Adipocyte (in vitro differentiated cells): ENCODE results near the gene OTOGL.

ENCODE experiments used
- DNase-seq: peaks from one replicate; pipeline ENCODE4 v3.0.0-alpha.2; 2015; ENCODE audit warnings: low read depth
- H3K27me3 ChIP-seq: replicated peaks from 2 replicates; pipeline ENCODE4 v1.7.0; 2013; ENCODE audit warnings: mild to moderate bottlenecking, low read length, moderate library complexity; ENCODE audit not compliant: control insufficient read depth, insufficient read depth
- H3K36me3 ChIP-seq: 2 replicates; pipeline ENCODE4 v1.7.0; 2013; ENCODE audit warnings: low read length, mild to moderate bottlenecking, moderate library complexity; ENCODE audit not compliant: control insufficient read depth, insufficient read depth, severe bottlenecking
- H3K4me1 ChIP-seq: 2 replicates; pipeline ENCODE4 v1.7.0; 2013; ENCODE audit warnings: mild to moderate bottlenecking, low read length, moderate library complexity; ENCODE audit not compliant: control insufficient read depth, insufficient read depth
- H3K4me3 ChIP-seq: 2 replicates; pipeline ENCODE4 v1.7.0; 2013; ENCODE audit warnings: mild to moderate bottlenecking, low read length, moderate library complexity
- H3K9ac ChIP-seq: 2 replicates; pipeline ENCODE4 v1.7.0; 2013; ENCODE audit warnings: mild to moderate bottlenecking, low read length, moderate library complexity
- H3K9me3 ChIP-seq: 2 replicates; pipeline ENCODE4 v1.7.0; 2013; ENCODE audit warnings: mild to moderate bottlenecking, low read length, moderate library complexity; ENCODE audit not compliant: control insufficient read depth

OTOGL gene

DNA sequence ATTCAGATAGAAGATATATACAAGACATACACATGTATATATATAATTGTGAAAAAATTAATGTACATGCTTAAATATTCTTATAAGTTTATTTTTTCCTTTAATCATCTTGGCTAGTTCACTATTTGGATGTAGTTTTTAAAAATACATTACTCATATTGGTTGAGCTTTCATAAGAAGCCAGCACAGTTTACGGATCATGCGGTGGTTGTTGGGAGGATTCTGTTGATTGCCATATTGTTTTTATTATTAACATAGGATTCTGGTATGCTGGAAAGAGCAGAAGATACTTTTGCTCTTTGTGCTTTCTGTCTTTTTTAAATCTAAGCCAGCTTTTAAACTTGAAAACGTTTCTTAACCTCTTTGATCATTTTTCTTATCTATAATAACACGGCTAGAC lies 163.4 kb downstream of the OTOGL start:
- peak; percentile 45 for DNase-seq
- no peaks in the 10 kb centered on the region for H3K36me3 ChIP-seq
- no peak overlapping the region for H3K9ac ChIP-seq
- peaks cover 4% of the 10 kb centered on the region for H3K4me1 ChIP-seq
- no peaks in the 10 kb centered on the region for H3K9me3 ChIP-seq
- H3K27me3 ChIP-seq, result no peaks in the 10 kb centered on the region
- H3K4me3 ChIP-seq, result peak overlapping the region; percentile 49

GRCh38 chr12:80264386-80264785 lies 165.0 kb downstream of the OTOGL start:
- Histone ChIP-seq H3K36me3 (no peaks in the 10 kb centered on the region), H3K4me1 (peaks cover 14% of the 10 kb centered on the region), H3K9ac (no peak overlapping the region), H3K4me3 (no peak overlapping the region), H3K9me3 (no peaks in the 10 kb centered on the region), H3K27me3 (no peaks in the 10 kb centered on the region)
- DNase-seq, result peak; percentile 13

GRCh38 chr12:80264891-80265290 lies 165.6 kb downstream of the OTOGL start:
- Histone ChIP-seq H3K4me1 (peaks cover 19% of the 10 kb centered on the region), H3K9ac (no peak overlapping the region), H3K36me3 (no peaks in the 10 kb centered on the region), H3K27me3 (no peaks in the 10 kb centered on the region), H3K9me3 (no peaks in the 10 kb centered on the region), H3K4me3 (no peak overlapping the region)
- DNase-seq, result no peak

- Histone ChIP-seq H3K9me3 (no peaks in the 10 kb centered on the region), H3K9ac (peak overlapping the region; percentile 56), H3K4me3 (peak overlapping the region; percentile 45), H3K36me3 (no peaks in the 10 kb centered on the region), H3K27me3 (no peaks in the 10 kb centered on the region), H3K4me1 (peaks cover 36% of the 10 kb centered on the region)
- peak; percentile 74 for DNase-seq
Measured at GRCh38 chr12:80268924-80269749, 169.8 kb downstream of the OTOGL start.

- peak; percentile 86 for DNase-seq
- peak overlapping the region; percentile 45 for H3K4me3 ChIP-seq
- H3K36me3 ChIP-seq, result no peaks in the 10 kb centered on the region
- peaks cover 36% of the 10 kb centered on the region for H3K4me1 ChIP-seq
- H3K27me3 ChIP-seq, result no peaks in the 10 kb centered on the region
- H3K9ac ChIP-seq, result peak overlapping the region; percentile 56
- H3K9me3 ChIP-seq, result no peaks in the 10 kb centered on the region
Measured at GRCh38 chr12:80269803-80270552, 170.6 kb downstream of the OTOGL start.

DNA sequence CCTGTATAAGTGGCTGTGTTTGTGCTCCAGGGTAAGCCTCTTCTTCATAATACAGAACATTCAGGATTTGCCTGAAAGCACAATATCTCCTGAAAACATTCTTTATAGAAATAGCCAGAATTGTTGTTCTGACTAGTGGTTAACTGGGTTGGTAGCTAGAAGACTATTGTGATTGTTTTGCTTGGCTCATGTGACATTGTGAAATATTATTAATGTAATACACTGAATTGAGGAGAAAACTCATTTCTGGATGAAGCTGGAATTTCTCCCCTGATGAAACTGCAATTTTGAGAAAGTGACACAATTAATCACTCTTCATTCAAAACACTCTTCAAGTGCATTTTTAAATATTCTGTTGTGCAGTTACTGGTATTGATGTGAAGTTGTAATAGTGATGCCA lies 172.4 kb downstream of the OTOGL start:
- peak; percentile 39 for DNase-seq
- Histone ChIP-seq H3K36me3 (no peaks in the 10 kb centered on the region), H3K4me1 (peaks cover 36% of the 10 kb centered on the region), H3K9me3 (no peaks in the 10 kb centered on the region), H3K9ac (no peak overlapping the region), H3K27me3 (no peaks in the 10 kb centered on the region), H3K4me3 (no peak overlapping the region)

DNA sequence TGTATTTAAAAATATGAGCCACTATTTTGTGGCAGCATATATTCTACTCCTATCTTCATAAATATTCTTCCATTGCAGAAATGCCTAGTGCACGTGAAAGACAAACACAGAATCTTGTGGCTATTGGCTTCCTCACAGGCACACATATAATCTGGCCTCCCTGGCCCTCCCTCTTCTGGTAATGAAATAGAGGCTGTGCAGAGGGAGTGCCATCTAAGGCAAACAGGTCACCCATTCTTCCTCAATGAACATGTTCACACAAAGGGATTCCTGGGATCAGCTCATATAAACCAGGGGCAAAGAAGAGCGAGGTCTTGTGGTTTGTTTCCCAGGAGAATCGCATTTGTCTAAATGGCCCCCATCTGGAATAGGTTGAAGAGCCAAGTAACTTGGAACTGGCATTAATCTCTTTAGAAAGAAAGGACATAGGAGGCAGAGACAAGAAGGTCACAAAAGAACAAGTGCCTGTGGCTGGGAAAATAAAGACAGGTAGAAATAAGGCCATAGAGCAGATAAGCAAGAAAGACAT lies 173.1 kb downstream of the OTOGL start:
- no peaks in the 10 kb centered on the region for H3K27me3 ChIP-seq

GRCh38 chr12:80273144-80273543 lies 173.8 kb downstream of the OTOGL start:
- Histone ChIP-seq H3K4me3 (no peak overlapping the region), H3K9me3 (no peaks in the 10 kb centered on the region), H3K27me3 (no peaks in the 10 kb centered on the region), H3K9ac (no peak overlapping the region), H3K36me3 (no peaks in the 10 kb centered on the region), H3K4me1 (peaks cover 36% of the 10 kb centered on the region)
- DNase-seq, result peak; percentile 9

More for the DNA sequence above, 173.1 kb downstream of the OTOGL start:
- H3K4me3 ChIP-seq, result no peak overlapping the region
- peaks cover 36% of the 10 kb centered on the region for H3K4me1 ChIP-seq
- H3K9me3 ChIP-seq, result no peaks in the 10 kb centered on the region
- H3K36me3 ChIP-seq, result no peaks in the 10 kb centered on the region
- H3K9ac ChIP-seq, result no peak overlapping the region
- DNase-seq, result peak; percentile 7

GRCh38 chr12:80277732-80278131 lies 178.4 kb downstream of the OTOGL start:
- Histone ChIP-seq H3K27me3 (no peaks in the 10 kb centered on the region), H3K4me1 (peaks cover 7% of the 10 kb centered on the region), H3K36me3 (no peaks in the 10 kb centered on the region), H3K4me3 (no peak overlapping the region), H3K9ac (no peak overlapping the region), H3K9me3 (peaks cover 10% of the 10 kb centered on the region)
- DNase-seq, result no peak

- Histone ChIP-seq H3K4me1 (no peaks in the 10 kb centered on the region), H3K36me3 (no peaks in the 10 kb centered on the region), H3K27me3 (no peaks in the 10 kb centered on the region), H3K9me3 (peaks cover 10% of the 10 kb centered on the region), H3K4me3 (no peak overlapping the region), H3K9ac (no peak overlapping the region)
- DNase-seq, result no peak
Measured at GRCh38 chr12:80282226-80282625, 182.9 kb downstream of the OTOGL start.

- Histone ChIP-seq H3K4me1 (no peaks in the 10 kb centered on the region), H3K4me3 (no peak overlapping the region), H3K9me3 (peaks cover 10% of the 10 kb centered on the region), H3K36me3 (no peaks in the 10 kb centered on the region), H3K27me3 (no peaks in the 10 kb centered on the region), H3K9ac (no peak overlapping the region)
- peak; percentile 41 for DNase-seq
Measured at GRCh38 chr12:80282761-80283160, 183.4 kb downstream of the OTOGL start.
